IMR-90 (cell line): ENCODE measurements around the gene BUB1. TPM values are rescaled to one million over a fixed set of nuclear protein-coding genes. Genes with fewer than 3 reads are reported as not detected.
A peak's percentile ranks its signal among the peaks of the same experiment; 100 is the strongest.

Source experiments
- ATAC-seq: fragments of 200-7000 bp; cut with Tn5 transposase; 2 replicates; pipeline ENCODE4 v1.9.1; 2020; ENCODE audit warnings: low read depth, mild to moderate bottlenecking, moderate library complexity
- BruUV-seq: library from RNA; stranded (reverse); fragments of 400-500 nt; replicated peaks from 2 replicates; lab custom pipeline; 2021; lab: Mats Ljungman, UMichigan
- CTCF ChIA-PET: fragments of 300-600 bp; formaldehyde crosslinking; extraction: SDS; loops from one replicate; lab custom pipeline; 2021; ENCODE audit warnings: antibody characterized with exemption; lab: Yijun Ruan, JAX
- POLR2A ChIA-PET: fragments of 300-600 bp; sonication (Branson Sonifier 250); formaldehyde crosslinking; loops from one replicate; lab custom pipeline; 2022; ENCODE audit warnings: antibody characterized with exemption; ENCODE audit not compliant: unreplicated experiment; lab: Charles Lee
- DNase-seq: peaks from one replicate; pipeline ENCODE4 v3.0.0; 2013
- H2AFZ ChIP-seq: replicated peaks from 2 replicates; pipeline ENCODE3; 2013; ENCODE audit warnings: low read length, mild to moderate bottlenecking; ENCODE audit not compliant: poor library complexity
- H2AK5ac ChIP-seq: 2 replicates; pipeline ENCODE4 v1.6.1; 2013; ENCODE audit warnings: low read depth, low read length, inconsistent platforms
- H2AK9ac ChIP-seq: replicated peaks from 2 replicates; pipeline ENCODE3; 2013; ENCODE audit warnings: mild to moderate bottlenecking, low read depth, low read length, moderate library complexity; ENCODE audit not compliant: poor library complexity
- H2BK120ac ChIP-seq: 2 replicates; pipeline ENCODE4 v1.6.1; 2013; ENCODE audit warnings: low read depth, low read length, inconsistent platforms
- H2BK15ac ChIP-seq: 3 replicates; pipeline ENCODE4 v1.6.1; 2013; ENCODE audit warnings: low read depth, low read length, inconsistent platforms
- H2BK20ac ChIP-seq: 2 replicates; pipeline ENCODE4 v1.6.1; 2013; ENCODE audit warnings: low read depth, mild to moderate bottlenecking, inconsistent platforms, low read length, moderate library complexity
- H2BK5ac ChIP-seq: 2 replicates; pipeline ENCODE4 v1.6.1; 2013; ENCODE audit warnings: mild to moderate bottlenecking, low read depth, low read length, inconsistent platforms; ENCODE audit not compliant: poor library complexity, severe bottlenecking
- H3K14ac ChIP-seq: replicated peaks from 2 replicates; pipeline ENCODE4 v1.6.1; 2013; ENCODE audit warnings: low read depth, low read length, inconsistent platforms
- H3K18ac ChIP-seq: 2 replicates; pipeline ENCODE4 v1.6.1; 2013; ENCODE audit warnings: low read depth, low read length, control low read depth
- H3K23ac ChIP-seq: 2 replicates; pipeline ENCODE4 v1.6.1; 2013; ENCODE audit warnings: low read depth, low read length, inconsistent platforms
- H3K27ac ChIP-seq: 2 replicates; pipeline ENCODE4 v1.5.1; 2013; ENCODE audit warnings: mild to moderate bottlenecking, control low read depth, low read length; ENCODE audit not compliant: insufficient read depth
- H3K27me3 ChIP-seq: 2 replicates; pipeline ENCODE4 v1.6.1; 2013; ENCODE audit warnings: low read length; ENCODE audit not compliant: control insufficient read depth, insufficient read depth
- H3K36me3 ChIP-seq: 2 replicates; pipeline ENCODE4 v1.6.1; 2013; ENCODE audit warnings: low read length, mixed read lengths; ENCODE audit not compliant: control insufficient read depth, insufficient read depth
- H3K4ac ChIP-seq: 2 replicates; pipeline ENCODE4 v1.6.1; 2013; ENCODE audit warnings: low read depth, low read length, inconsistent platforms
- H3K4me1 ChIP-seq: 2 replicates; pipeline ENCODE4 v1.6.1; 2013; ENCODE audit warnings: low read length, mixed read lengths; ENCODE audit not compliant: control insufficient read depth, insufficient read depth
- H3K4me2 ChIP-seq: 2 replicates; pipeline ENCODE4 v1.6.1; 2013; ENCODE audit warnings: low read depth, mild to moderate bottlenecking, control low read depth, low read length, moderate library complexity
- H3K4me3 ChIP-seq: 2 replicates; pipeline ENCODE4 v1.5.1; 2013; ENCODE audit warnings: low read depth, mild to moderate bottlenecking, control low read depth, low read length, moderate library complexity; ENCODE audit not compliant: insufficient read depth
- H3K56ac ChIP-seq: 2 replicates; pipeline ENCODE4 v1.6.1; 2013; ENCODE audit warnings: low read length, inconsistent platforms; ENCODE audit not compliant: insufficient read depth; ENCODE audit errors: extremely low read depth
- H3K79me1 ChIP-seq, 2 experiments: 2 replicates each; pipeline ENCODE4 v1.6.1; 2013; ENCODE audit warnings: low read length in 2 of 2, inconsistent platforms in 1 of 2, low read depth in 1 of 2
- H3K9ac ChIP-seq: 2 replicates; pipeline ENCODE4 v1.6.1; 2013; ENCODE audit warnings: low read depth, low read length, control low read depth
- H3K9me1 ChIP-seq: 2 replicates; pipeline ENCODE4 v1.6.1; 2013; ENCODE audit warnings: low read length, inconsistent platforms; ENCODE audit not compliant: insufficient read depth
- H3K9me3 ChIP-seq: 2 replicates; pipeline ENCODE4 v1.6.1; 2013; ENCODE audit warnings: low read length; ENCODE audit not compliant: control insufficient read depth, insufficient read depth
- H4K20me1 ChIP-seq: 2 replicates; pipeline ENCODE4 v1.6.1; 2013; ENCODE audit warnings: low read length, inconsistent platforms; ENCODE audit not compliant: insufficient read depth
- H4K5ac ChIP-seq: 2 replicates; pipeline ENCODE4 v1.6.1; 2013; ENCODE audit warnings: mild to moderate bottlenecking, low read depth, low read length, control low read depth
- H4K8ac ChIP-seq, 2 experiments: 2 replicates each; pipeline ENCODE4 v1.6.1; 2013; ENCODE audit warnings: low read depth in 2 of 2, low read length in 2 of 2, control low read depth in 1 of 2, inconsistent platforms in 1 of 2
- H4K91ac ChIP-seq: 2 replicates; pipeline ENCODE4 v1.6.1; 2013; ENCODE audit warnings: low read depth, low read length, inconsistent platforms; ENCODE audit not compliant: insufficient read depth
- BHLHE40 ChIP-seq: fragments of 150-350 bp; IDR thresholded peaks from 2 replicates; pipeline ENCODE4 v1.6.1; 2016; ENCODE audit warnings: mild to moderate bottlenecking, low read depth, low read length
- CEBPB ChIP-seq: IDR thresholded peaks from 2 replicates; pipeline ENCODE4 v1.6.1; 2012; ENCODE audit warnings: low read depth, low read length, improper control_type of control experiment
- CHD1 ChIP-seq: IDR thresholded peaks from 2 replicates; pipeline ENCODE4 v1.6.1; 2012; ENCODE audit warnings: low read depth, low read length, improper control_type of control experiment
- ELK1 ChIP-seq: fragments of 150-350 bp; IDR thresholded peaks from 2 replicates; pipeline ENCODE4 v1.6.1; 2016; ENCODE audit warnings: low read depth, mild to moderate bottlenecking, low read length, moderate library complexity, borderline replicate concordance
- FOS ChIP-seq: fragments of 150-350 bp; IDR thresholded peaks from 2 replicates; pipeline ENCODE4 v1.6.1; 2016; ENCODE audit warnings: low read depth, low read length
- MAFK ChIP-seq: IDR thresholded peaks from 2 replicates; pipeline ENCODE4 v1.6.1; 2012; ENCODE audit warnings: low read depth, low read length, improper control_type of control experiment
- MAZ ChIP-seq: IDR thresholded peaks from 2 replicates; pipeline ENCODE4 v1.6.1; 2012; ENCODE audit warnings: low read depth, mild to moderate bottlenecking, low read length, improper control_type of control experiment, moderate library complexity, borderline replicate concordance
- MXI1 ChIP-seq: IDR thresholded peaks from 2 replicates; pipeline ENCODE4 v1.6.1; 2012; ENCODE audit warnings: low read depth, mild to moderate bottlenecking, low read length, moderate library complexity, borderline replicate concordance
- NFE2L2 ChIP-seq: fragments of 150-350 bp; IDR thresholded peaks from 2 replicates; pipeline ENCODE4 v1.6.1; 2016; ENCODE audit warnings: low read depth, mild to moderate bottlenecking, low read length
- POLR2A ChIP-seq: IDR thresholded peaks from 2 replicates; pipeline ENCODE4 v1.6.1; 2012; ENCODE audit warnings: mild to moderate bottlenecking, low read depth, low read length
- RAD21 ChIP-seq: IDR thresholded peaks from 2 replicates; pipeline ENCODE4 v1.6.1; 2012; ENCODE audit warnings: low read length, improper control_type of control experiment
- RCOR1 ChIP-seq: IDR thresholded peaks from 2 replicates; pipeline ENCODE4 v1.6.1; 2012; ENCODE audit warnings: mild to moderate bottlenecking, low read length, improper control_type of control experiment; ENCODE audit not compliant: insufficient replicate concordance
- RFX5 ChIP-seq: IDR thresholded peaks from 2 replicates; pipeline ENCODE4 v1.8.0; 2012; ENCODE audit warnings: low read depth, mild to moderate bottlenecking, low read length, moderate library complexity
- SMC3 ChIP-seq: fragments of 150-350 bp; IDR thresholded peaks from 2 replicates; pipeline ENCODE4 v1.6.1; 2016; ENCODE audit warnings: low read depth, mild to moderate bottlenecking, antibody characterized with exemption, low read length, moderate library complexity
- WGBS, 2 experiments: methylation state at CpG; one replicate each; pipeline versions ENCODE4 v1.1.5 to v1.1.7; 2013; ENCODE audit warnings: missing lambda C conversion rate in 2 of 2; ENCODE audit not compliant: insufficient read length in 1 of 2; ENCODE audit errors: extremely low coverage in 2 of 2; 5-methylcytosine and 5-hydroxymethylcytosine counted together
- dilution Hi-C: fragments of 300-500 bp; cut with HindIII; formaldehyde crosslinking; loops from one replicate; pipeline ENCODE4 v1.14.3; 2018; ENCODE audit warnings: low sequenced_read_pairs; ENCODE audit not compliant: unreplicated experiment
- in situ Hi-C: fragments of 300-500 bp; cut with MboI; formaldehyde crosslinking; loops from 3 replicates; pipeline ENCODE4 v1.14.3; 2019; ENCODE audit warnings: low sequenced_read_pairs, inconsistent platforms, mixed read lengths
- intact Hi-C: fragments of 100-400 bp; cut with micrococcal nuclease; formaldehyde crosslinking; loops from 2 replicates; pipeline ENCODE4 v1.10.0; 2022
- polyA plus RNA-seq, 3 experiments: library from polyadenylated mRNA; depleted of rRNA; stranded (reverse); fragments of >200 nt; gene quantifications; 2 replicates each; pipeline ENCODE4 v1.2.3, GENCODE V29; 2012; ENCODE audit warnings: low replicate concordance in 1 of 3
- total RNA-seq: library from RNA; depleted of rRNA; stranded (reverse); fragments of >200 nt; gene quantifications from 2 replicates; pipeline ENCODE4 v1.2.3, GENCODE V29; 2012
- TF ChIP-seq, protein P1 (sequence below): conservative IDR thresholded peaks from 2 replicates; pipeline ENCODE4 v1.5.1; 2012; ENCODE audit warnings: mild to moderate bottlenecking, low read depth, low read length, improper control_type of control experiment
- TF ChIP-seq, protein P2 (sequence below): fragments of 150-350 bp; IDR thresholded peaks from 2 replicates; pipeline ENCODE4 v1.6.1; 2017; ENCODE audit warnings: mild to moderate bottlenecking, antibody characterized with exemption, low read length, low read depth

The BUB1 gene
- total and polyA plus RNA-seq, 2 of the 4 experiments (the other 2 are of a cell fraction): 19.6 to 43.4 TPM

DNA sequence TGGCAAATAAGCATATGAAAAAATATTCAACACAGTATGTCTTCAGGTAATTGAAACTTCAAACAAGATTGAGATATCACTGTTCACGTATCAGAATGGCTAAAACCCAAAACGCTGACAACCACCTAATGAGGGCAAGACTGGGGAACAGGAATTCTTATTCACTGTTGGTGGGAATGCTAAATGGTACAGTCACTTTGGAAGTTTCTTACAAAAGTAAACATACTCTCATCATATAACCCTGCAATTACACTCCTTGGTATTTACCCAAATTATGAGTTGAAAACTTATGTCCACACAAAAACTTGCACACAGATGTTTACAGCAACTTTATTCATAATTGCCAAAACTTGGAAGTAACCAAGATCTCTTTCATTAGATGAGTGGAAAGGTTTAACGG, 30.1 kb downstream of the BUB1 start:
- no peak overlapping the region for H3K4me3 ChIP-seq
- no peak overlapping the region for H3K27ac ChIP-seq
- intact Hi-C loops: no loop called here
- no peak overlapping the region for H2BK20ac ChIP-seq
- peak; percentile 49 for ATAC-seq
- H2BK15ac ChIP-seq: no peak overlapping the region
- no peak overlapping the region for H4K5ac ChIP-seq
- ChIA-PET CTCF (interaction anchor here (0.6 kb wide), 2 partner anchors 259 to 542 kb away, joined by 4 to 5 read pairs; no protein-coding TSS in a partner anchor), POLR2A (no interaction called here)
- in situ Hi-C loops: no loop called here
- no peak overlapping the region for H3K18ac ChIP-seq
- no peak overlapping the region for H3K14ac ChIP-seq
- H3K9me3 ChIP-seq: no peaks in the 10 kb centered on the region
- H3K9me1 ChIP-seq: peaks cover 5% of the 10 kb centered on the region
- no peak overlapping the region for H3K56ac ChIP-seq
- H3K9ac ChIP-seq: no peak overlapping the region
- no peak overlapping the region for H3K4ac ChIP-seq
- H2AK9ac ChIP-seq: no peak overlapping the region
- no peak overlapping the region for H2BK120ac ChIP-seq
- H2AFZ ChIP-seq: no peak overlapping the region
- no peak overlapping the region for H4K8ac ChIP-seq
- H2AK5ac ChIP-seq: no peak overlapping the region
- no CpG with 5 or more reads among the region's 3 CpGs for WGBS, 2 experiments
- no peaks in the 10 kb centered on the region for H3K27me3 ChIP-seq
- no peaks in the 10 kb centered on the region for H4K20me1 ChIP-seq
- DNase-seq: no peak
- H3K4me1 ChIP-seq: no peaks in the 10 kb centered on the region
- H3K79me1 ChIP-seq: peaks cover 22 to 30% of the 10 kb centered on the region in 2 experiments
- H2BK5ac ChIP-seq: no peak overlapping the region
- BruUV-seq: no TSS peak
- H3K36me3 ChIP-seq: peaks cover 8% of the 10 kb centered on the region
- no peak overlapping the region for H3K23ac ChIP-seq
- H3K4me2 ChIP-seq: no peak overlapping the region
- H4K91ac ChIP-seq: no peak overlapping the region
- dilution Hi-C loops: no loop called here
- no peak for TF ChIP-seq NFE2L2
- TF ChIP-seq RCOR1: no peak
- TF ChIP-seq, protein P1, sequence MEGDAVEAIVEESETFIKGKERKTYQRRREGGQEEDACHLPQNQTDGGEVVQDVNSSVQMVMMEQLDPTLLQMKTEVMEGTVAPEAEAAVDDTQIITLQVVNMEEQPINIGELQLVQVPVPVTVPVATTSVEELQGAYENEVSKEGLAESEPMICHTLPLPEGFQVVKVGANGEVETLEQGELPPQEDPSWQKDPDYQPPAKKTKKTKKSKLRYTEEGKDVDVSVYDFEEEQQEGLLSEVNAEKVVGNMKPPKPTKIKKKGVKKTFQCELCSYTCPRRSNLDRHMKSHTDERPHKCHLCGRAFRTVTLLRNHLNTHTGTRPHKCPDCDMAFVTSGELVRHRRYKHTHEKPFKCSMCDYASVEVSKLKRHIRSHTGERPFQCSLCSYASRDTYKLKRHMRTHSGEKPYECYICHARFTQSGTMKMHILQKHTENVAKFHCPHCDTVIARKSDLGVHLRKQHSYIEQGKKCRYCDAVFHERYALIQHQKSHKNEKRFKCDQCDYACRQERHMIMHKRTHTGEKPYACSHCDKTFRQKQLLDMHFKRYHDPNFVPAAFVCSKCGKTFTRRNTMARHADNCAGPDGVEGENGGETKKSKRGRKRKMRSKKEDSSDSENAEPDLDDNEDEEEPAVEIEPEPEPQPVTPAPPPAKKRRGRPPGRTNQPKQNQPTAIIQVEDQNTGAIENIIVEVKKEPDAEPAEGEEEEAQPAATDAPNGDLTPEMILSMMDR: no peak
- TF ChIP-seq MAZ: no peak
- no peak for TF ChIP-seq MXI1
- TF ChIP-seq CEBPB: no peak
- no peak for TF ChIP-seq MAFK
- TF ChIP-seq, protein P2, sequence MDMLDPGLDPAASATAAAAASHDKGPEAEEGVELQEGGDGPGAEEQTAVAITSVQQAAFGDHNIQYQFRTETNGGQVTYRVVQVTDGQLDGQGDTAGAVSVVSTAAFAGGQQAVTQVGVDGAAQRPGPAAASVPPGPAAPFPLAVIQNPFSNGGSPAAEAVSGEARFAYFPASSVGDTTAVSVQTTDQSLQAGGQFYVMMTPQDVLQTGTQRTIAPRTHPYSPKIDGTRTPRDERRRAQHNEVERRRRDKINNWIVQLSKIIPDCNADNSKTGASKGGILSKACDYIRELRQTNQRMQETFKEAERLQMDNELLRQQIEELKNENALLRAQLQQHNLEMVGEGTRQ: no peak
- TF ChIP-seq FOS: no peak
- no peak for TF ChIP-seq CHD1
- no peak for TF ChIP-seq BHLHE40
- TF ChIP-seq RFX5: no peak
- no peak for TF ChIP-seq SMC3
- TF ChIP-seq POLR2A: no peak
- TF ChIP-seq RAD21: no peak
- no peak for TF ChIP-seq ELK1
